Measurements from ENCODE around the gene CCNF. TPM values are rescaled to one million over a fixed set of nuclear protein-coding genes. Genes with fewer than 3 reads are reported as not detected.

CCNF gene, protein sequence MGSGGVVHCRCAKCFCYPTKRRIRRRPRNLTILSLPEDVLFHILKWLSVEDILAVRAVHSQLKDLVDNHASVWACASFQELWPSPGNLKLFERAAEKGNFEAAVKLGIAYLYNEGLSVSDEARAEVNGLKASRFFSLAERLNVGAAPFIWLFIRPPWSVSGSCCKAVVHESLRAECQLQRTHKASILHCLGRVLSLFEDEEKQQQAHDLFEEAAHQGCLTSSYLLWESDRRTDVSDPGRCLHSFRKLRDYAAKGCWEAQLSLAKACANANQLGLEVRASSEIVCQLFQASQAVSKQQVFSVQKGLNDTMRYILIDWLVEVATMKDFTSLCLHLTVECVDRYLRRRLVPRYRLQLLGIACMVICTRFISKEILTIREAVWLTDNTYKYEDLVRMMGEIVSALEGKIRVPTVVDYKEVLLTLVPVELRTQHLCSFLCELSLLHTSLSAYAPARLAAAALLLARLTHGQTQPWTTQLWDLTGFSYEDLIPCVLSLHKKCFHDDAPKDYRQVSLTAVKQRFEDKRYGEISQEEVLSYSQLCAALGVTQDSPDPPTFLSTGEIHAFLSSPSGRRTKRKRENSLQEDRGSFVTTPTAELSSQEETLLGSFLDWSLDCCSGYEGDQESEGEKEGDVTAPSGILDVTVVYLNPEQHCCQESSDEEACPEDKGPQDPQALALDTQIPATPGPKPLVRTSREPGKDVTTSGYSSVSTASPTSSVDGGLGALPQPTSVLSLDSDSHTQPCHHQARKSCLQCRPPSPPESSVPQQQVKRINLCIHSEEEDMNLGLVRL
- total RNA-seq (2022; extraction: Qiagen RNA extraction): 21.1 to 24.3 TPM (median 22.8 TPM) in 5 replicates

GRCh38 chr16:2429034-2429770 lies at the start of gene CCNF:
CCNF (plus strand) TSS chr16:2429447; CDS start chr16:2429482, 35 bp downstream.

GRCh38 chr16:2459647-2460390 lies 30.6 kb downstream of the CCNF start, which contains the start of gene TEDC2:
TEDC2 (plus strand) TSS chr16:2460109; CDS start chr16:2460145, 36 bp downstream.

DNA sequence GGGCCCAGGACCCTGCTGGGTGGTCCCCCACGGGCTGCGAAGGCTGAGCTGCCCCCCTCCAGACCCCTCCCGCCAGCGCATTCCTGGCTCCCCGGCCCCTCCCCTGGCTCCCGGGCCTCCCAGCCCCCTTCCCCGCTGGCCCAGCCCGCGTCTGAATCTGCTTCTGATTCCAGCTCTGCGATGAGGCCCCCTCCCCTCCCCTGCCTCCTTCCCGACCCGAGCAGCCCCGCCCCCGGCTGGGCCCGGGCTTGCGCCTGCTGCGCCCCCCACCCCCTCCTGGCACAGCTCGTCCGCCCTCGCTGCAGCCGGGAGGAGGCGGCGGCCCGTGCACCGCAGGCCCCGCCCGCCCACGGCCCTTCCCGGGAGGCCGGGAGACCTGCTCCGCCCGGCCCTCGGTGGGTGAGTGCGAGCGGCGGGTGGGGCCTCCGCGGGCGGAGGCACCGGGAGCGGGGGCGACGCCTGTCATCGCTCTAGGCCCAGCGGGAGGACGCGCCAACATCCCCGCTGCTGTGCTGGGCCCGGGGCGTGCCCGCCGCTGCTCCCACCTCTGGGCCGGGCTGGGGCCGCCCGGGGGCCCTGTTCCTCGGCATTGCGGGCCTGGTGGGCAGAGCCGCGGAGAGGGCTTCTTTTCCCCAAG lies 41.9 kb downstream of the CCNF start, which contains the start of gene NTN3:
Gene NTN3 (plus strand): TSS at position 282 of the 637 bp plus-strand sequence. CDS start 405 bp downstream, outside the sequence.

DNA sequence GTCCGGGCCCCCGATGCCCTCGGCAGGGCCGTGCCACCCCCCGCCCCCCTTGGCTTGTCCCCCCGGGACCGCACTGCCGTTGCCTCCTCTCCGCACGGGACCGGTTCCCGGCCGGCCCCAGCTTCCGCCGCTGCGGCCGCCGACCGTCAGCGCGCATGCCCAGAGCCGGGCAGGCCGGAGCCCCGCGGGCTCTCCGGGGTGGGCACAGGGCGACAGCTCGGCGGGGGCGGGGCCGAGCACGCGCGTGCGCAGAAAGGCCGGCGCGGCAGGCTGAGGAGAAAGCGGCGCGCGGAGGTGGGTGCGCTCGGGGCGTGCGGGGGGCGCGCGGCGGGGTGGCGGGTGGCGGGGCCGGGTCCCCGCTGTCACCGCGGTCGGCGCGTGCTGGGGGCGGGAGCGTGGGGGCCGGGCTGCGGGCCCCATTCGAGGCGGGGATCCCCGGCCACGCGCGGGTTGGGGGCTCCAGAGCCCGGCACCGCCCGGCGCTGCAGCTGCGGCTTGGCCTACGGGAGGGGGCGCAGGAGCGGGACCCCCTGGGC lies 45.7 kb downstream of the CCNF start, which contains the start of gene TBC1D24:
Gene TBC1D24 (plus strand): TSS at position 251 of the 536 bp plus-strand sequence. CDS start 21,022 bp downstream, outside the sequence.

Other genes starting within 250 kb of the CCNF start
- 0.36 to 1.3 TPM (median 0.64 TPM) in 5 replicates for gene CASKIN1, start 232.8 kb upstream of the CCNF start, total RNA-seq (2022; extraction: Qiagen RNA extraction)
- gene MLST8, start 224.0 kb upstream of the CCNF start, total RNA-seq (2022; extraction: Qiagen RNA extraction): 40.9 to 53.8 TPM (median 47.3 TPM) in 5 replicates
- gene BRICD5, start 218.6 kb upstream of the CCNF start, total RNA-seq (2022; extraction: Qiagen RNA extraction): 3.7 to 4.9 TPM (median 4.6 TPM) in 5 replicates
- gene PGP, start 214.6 kb upstream of the CCNF start, total RNA-seq (2022; extraction: Qiagen RNA extraction): 14.8 to 33.1 TPM (median 32.4 TPM) in 5 replicates
- gene E4F1, start 205.9 kb upstream of the CCNF start, total RNA-seq (2022; extraction: Qiagen RNA extraction): 19.8 to 26.0 TPM (median 22.9 TPM) in 5 replicates
- 0.48 to 1.4 TPM (median 1.2 TPM) in 5 replicates for gene DNASE1L2, start 193.0 kb upstream of the CCNF start, total RNA-seq (2022; extraction: Qiagen RNA extraction)
- gene ECI1, start 177.9 kb upstream of the CCNF start, total RNA-seq (2022; extraction: Qiagen RNA extraction): 48.0 to 92.1 TPM (median 87.9 TPM) in 5 replicates
- 251 to 287 TPM (median 263 TPM) in 5 replicates for gene RNPS1, start 161.3 kb upstream of the CCNF start, total RNA-seq (2022; extraction: Qiagen RNA extraction)
- 15.5 to 21.7 TPM (median 21.3 TPM) in 5 replicates for gene ABCA3, start 88.7 kb upstream of the CCNF start, total RNA-seq (2022; extraction: Qiagen RNA extraction)
- gene TEDC2, start 30.7 kb downstream of the CCNF start, total RNA-seq (2022; extraction: Qiagen RNA extraction): 15.5 to 22.0 TPM (median 19.2 TPM) in 5 replicates
- 0.05 to 0.06 TPM in 2 of 5 replicates, not detected in the others for gene NTN3, start 41.9 kb downstream of the CCNF start, total RNA-seq (2022; extraction: Qiagen RNA extraction)
- 5.6 to 8.0 TPM (median 6.8 TPM) in 5 replicates for gene TBC1D24, start 45.7 kb downstream of the CCNF start, total RNA-seq (2022; extraction: Qiagen RNA extraction)
- 136 to 285 TPM (median 252 TPM) in 5 replicates for gene ATP6V0C, start 84.5 kb downstream of the CCNF start, total RNA-seq (2022; extraction: Qiagen RNA extraction)
- gene AMDHD2, start 90.9 kb downstream of the CCNF start, total RNA-seq (2022; extraction: Qiagen RNA extraction): 16.4 to 25.7 TPM (median 23.7 TPM) in 5 replicates
- not detected in 5 replicates for gene CEMP1, start 102.0 kb downstream of the CCNF start, total RNA-seq (2022; extraction: Qiagen RNA extraction)
- 19.4 to 30.2 TPM (median 23.3 TPM) in 5 replicates for gene PDPK1, start 108.6 kb downstream of the CCNF start, total RNA-seq (2022; extraction: Qiagen RNA extraction)